HL-60 (cell line): Measurements from ENCODE around the gene HMOX2.

Experiments
- DNase-seq, 2 experiments: peaks; one replicate each; pipeline ENCODE4 v3.0.0-alpha.2; 2010 to 2020; ENCODE audit warnings: low read depth in 1 of 2, low spot score in 1 of 2
- H3K27ac ChIP-seq: fragments of 250-450 bp; sonication (Bioruptor Pico); replicated peaks from 2 replicates; pipeline ENCODE4 v1.5.1; 2020; ENCODE audit warnings: mild to moderate bottlenecking, moderate library complexity
- H3K27me3 ChIP-seq: fragments of 250-450 bp; sonication (Bioruptor Pico); 2 replicates; pipeline ENCODE4 v1.5.1; 2021; ENCODE audit warnings: mild to moderate bottlenecking, moderate library complexity; ENCODE audit not compliant: insufficient read depth, poor library complexity, severe bottlenecking
- H3K4me3 ChIP-seq: replicated peaks from 2 replicates; pipeline ENCODE4 v1.5.1; 2011; ENCODE audit warnings: mild to moderate bottlenecking, control low read depth, low read length; ENCODE audit not compliant: insufficient read depth
- GABPA ChIP-seq: IDR thresholded peaks from 2 replicates; pipeline ENCODE4 v1.6.1; 2012; ENCODE audit warnings: low read depth
- POLR2AphosphoS5 ChIP-seq: IDR thresholded peaks from 2 replicates; pipeline ENCODE4 v1.6.1; 2012; ENCODE audit warnings: low read depth
- SPI1 ChIP-seq: IDR thresholded peaks from 2 replicates; pipeline ENCODE4 v1.6.1; 2012; ENCODE audit warnings: low read depth, mild to moderate bottlenecking, borderline replicate concordance
- TF ChIP-seq, protein P1 (sequence below): IDR thresholded peaks from 2 replicates; pipeline ENCODE4 v1.6.1; 2012; ENCODE audit warnings: low read depth; ENCODE audit not compliant: insufficient replicate concordance
- TF ChIP-seq, protein P2 (sequence below): IDR thresholded peaks from one replicate; pipeline ENCODE4 v1.5.1; 2011; ENCODE audit warnings: low read length, control low read depth, inconsistent platforms; ENCODE audit not compliant: insufficient read depth

Gene HMOX2

DNA sequence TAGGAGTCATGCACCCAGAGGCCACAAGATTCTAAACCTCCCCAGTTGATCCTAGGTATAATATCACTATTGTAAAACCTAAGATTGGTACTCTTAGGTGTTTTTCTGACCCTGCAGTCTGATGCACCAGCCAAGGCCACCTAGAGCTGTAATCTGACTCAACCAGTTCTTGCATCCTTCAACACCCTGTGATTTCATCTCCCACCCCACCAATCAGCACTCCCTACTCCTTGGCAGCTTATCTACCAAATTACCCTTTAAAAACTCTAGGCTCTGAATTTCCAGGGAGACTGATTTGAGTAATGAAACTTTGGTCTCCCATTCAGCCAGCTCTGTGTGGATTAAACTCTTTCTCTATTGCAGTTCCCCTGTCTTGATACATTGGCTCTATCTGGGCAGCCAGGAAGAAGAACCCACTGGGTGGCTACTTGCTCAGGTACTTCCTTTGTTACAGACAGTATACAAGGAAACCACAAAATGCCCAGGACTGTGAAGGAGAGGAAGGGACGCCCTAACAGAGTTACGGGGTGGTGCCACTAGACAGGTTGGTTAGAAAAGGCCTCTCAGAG, 63.6 kb downstream of the HMOX2 start:
- no peaks in the 10 kb centered on the region for H3K27me3 ChIP-seq
- TF ChIP-seq POLR2AphosphoS5 (no peak), GABPA (no peak), SPI1 (no peak)
- TF ChIP-seq, protein P1, sequence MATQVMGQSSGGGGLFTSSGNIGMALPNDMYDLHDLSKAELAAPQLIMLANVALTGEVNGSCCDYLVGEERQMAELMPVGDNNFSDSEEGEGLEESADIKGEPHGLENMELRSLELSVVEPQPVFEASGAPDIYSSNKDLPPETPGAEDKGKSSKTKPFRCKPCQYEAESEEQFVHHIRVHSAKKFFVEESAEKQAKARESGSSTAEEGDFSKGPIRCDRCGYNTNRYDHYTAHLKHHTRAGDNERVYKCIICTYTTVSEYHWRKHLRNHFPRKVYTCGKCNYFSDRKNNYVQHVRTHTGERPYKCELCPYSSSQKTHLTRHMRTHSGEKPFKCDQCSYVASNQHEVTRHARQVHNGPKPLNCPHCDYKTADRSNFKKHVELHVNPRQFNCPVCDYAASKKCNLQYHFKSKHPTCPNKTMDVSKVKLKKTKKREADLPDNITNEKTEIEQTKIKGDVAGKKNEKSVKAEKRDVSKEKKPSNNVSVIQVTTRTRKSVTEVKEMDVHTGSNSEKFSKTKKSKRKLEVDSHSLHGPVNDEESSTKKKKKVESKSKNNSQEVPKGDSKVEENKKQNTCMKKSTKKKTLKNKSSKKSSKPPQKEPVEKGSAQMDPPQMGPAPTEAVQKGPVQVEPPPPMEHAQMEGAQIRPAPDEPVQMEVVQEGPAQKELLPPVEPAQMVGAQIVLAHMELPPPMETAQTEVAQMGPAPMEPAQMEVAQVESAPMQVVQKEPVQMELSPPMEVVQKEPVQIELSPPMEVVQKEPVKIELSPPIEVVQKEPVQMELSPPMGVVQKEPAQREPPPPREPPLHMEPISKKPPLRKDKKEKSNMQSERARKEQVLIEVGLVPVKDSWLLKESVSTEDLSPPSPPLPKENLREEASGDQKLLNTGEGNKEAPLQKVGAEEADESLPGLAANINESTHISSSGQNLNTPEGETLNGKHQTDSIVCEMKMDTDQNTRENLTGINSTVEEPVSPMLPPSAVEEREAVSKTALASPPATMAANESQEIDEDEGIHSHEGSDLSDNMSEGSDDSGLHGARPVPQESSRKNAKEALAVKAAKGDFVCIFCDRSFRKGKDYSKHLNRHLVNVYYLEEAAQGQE: no peak
- TF ChIP-seq, protein P2, sequence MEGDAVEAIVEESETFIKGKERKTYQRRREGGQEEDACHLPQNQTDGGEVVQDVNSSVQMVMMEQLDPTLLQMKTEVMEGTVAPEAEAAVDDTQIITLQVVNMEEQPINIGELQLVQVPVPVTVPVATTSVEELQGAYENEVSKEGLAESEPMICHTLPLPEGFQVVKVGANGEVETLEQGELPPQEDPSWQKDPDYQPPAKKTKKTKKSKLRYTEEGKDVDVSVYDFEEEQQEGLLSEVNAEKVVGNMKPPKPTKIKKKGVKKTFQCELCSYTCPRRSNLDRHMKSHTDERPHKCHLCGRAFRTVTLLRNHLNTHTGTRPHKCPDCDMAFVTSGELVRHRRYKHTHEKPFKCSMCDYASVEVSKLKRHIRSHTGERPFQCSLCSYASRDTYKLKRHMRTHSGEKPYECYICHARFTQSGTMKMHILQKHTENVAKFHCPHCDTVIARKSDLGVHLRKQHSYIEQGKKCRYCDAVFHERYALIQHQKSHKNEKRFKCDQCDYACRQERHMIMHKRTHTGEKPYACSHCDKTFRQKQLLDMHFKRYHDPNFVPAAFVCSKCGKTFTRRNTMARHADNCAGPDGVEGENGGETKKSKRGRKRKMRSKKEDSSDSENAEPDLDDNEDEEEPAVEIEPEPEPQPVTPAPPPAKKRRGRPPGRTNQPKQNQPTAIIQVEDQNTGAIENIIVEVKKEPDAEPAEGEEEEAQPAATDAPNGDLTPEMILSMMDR: no peak
- DNase-seq: no peak
- H3K27ac ChIP-seq: no peak overlapping the region
- no peak overlapping the region for H3K4me3 ChIP-seq

DNA sequence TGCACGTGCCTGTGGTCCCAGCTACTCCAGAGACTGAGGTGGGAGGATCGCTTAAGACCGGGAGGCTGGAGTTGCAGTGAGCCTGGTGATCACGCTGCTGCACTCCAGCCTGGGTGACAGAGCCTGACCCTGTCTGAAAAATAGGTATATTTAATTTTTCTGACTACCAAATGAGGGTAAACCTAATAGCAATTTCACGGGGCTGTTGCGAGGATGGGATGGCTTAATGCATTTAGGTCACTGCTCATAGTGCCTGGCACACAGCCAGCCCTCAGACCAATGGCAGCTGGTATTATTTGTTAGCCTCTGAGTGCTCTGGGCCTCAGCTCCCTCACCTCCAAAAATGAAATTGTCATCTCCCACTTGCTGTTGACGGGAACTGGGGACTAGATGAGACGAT, 68.3 kb downstream of the HMOX2 start:
- Histone ChIP-seq H3K27me3 (no peaks in the 10 kb centered on the region), H3K4me3 (no peak overlapping the region), H3K27ac (no peak overlapping the region)
- TF ChIP-seq, protein P1: no peak
- TF ChIP-seq, protein P2: no peak
- no peak for TF ChIP-seq POLR2AphosphoS5
- no peak for TF ChIP-seq SPI1
- TF ChIP-seq GABPA: no peak
- no peak for DNase-seq

DNA sequence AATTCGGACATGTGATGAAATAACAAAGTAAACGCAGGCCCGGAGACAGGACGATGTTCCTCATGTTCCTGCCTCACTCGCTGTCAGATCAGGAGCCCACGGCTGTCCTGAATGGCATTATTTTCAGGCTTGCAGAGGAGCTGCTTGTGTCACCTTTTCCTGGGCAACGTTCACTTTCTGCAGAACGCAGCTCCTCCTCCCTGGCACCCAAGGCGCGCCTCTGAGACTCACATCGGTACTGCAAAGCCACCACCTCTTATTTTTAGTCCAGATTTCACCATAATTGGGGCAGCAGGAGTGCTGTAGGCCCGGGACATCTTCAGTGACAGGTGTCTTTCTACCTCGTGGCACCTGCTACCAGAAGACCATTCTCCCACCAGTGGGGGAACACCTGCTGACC, 71.9 kb downstream of the HMOX2 start:
- Histone ChIP-seq H3K27ac (no peak overlapping the region), H3K27me3 (no peaks in the 10 kb centered on the region), H3K4me3 (no peak overlapping the region)
- TF ChIP-seq POLR2AphosphoS5: no peak
- TF ChIP-seq, protein P1: no peak
- DNase-seq: no peak
